ENCODE results near the gene FOSL2.

The FOSL2 gene

GRCh38 chr2:28392297-28393113, at the start of gene FOSL2:
TSS of gene FOSL2 (plus strand) at chr2:28392858. CDS start at chr2:28393721, 863 bp downstream.
- peak; percentile 94 for DNase-seq

DNA sequence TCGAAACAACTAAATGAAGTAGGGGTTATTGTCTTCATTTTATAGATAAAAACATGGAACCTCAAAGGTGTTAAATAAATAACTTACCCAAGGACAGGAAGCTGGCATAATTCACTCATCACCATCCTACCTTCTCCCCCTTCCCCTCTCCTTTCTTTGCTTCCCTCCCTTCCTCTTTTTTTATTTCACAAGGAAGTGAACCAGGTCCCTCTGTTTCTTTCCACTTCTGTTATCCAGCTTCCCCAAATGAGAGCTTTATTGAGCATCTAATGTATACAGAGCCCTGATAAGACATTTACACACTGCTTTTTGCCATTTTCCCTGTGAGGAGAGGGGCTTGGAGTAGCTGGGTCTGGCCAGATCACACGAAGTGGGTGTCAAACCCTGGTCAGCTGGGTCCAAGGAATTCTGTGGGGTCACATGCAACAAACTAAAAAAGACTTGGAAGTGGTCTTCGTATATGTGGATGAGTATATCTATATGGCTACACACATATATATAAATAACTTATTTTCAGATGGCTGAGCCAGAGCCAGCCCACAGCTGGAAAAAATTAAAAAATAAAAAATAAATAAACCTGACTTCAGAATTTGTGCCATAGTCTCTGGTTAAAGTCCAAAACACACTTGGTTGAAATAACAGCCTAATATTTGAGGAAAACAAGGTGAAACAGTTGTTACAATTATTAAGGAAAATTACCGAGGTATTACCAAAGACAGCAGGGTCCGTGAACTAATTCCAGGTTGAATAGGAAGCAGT, 49.3 kb upstream of the FOSL2 start:
- DNase-seq, result no peak

DNA sequence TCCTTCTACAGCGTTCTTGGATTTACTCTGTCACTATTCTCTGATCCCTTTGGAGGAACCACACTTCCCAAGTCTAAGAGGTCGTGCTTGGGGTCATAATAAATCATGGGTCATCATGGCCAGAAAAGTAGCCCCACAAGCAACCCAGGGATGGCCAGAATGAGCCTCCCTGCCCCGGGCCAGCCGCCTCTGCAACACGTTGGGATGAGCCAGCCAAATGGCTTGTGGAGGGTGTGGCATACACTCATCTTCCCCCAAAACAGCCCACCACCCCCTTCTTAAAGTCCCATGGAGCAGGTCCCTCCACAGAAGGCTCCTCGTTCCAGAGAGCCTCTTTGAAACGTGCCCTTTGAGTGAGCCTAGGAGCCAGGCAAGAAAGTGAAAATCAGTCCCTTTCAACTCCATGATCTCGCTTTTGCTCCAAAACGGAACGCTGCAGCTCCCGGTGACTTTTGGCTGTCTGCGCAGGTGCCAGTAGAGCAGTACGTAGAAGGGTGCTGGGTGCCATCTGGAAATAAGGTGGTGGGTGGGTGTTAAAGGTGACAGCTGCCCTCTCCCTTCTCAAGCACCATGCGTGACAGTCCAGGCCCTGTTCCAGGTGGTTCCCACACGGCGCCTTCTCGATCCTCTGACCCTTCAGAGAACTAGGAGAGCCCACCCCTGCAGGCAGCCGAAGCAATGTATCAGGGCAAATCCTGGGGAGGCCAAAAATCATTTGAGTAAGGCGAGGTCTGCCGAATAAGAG, 48.5 kb upstream of the FOSL2 start:
- no peak for DNase-seq

DNA sequence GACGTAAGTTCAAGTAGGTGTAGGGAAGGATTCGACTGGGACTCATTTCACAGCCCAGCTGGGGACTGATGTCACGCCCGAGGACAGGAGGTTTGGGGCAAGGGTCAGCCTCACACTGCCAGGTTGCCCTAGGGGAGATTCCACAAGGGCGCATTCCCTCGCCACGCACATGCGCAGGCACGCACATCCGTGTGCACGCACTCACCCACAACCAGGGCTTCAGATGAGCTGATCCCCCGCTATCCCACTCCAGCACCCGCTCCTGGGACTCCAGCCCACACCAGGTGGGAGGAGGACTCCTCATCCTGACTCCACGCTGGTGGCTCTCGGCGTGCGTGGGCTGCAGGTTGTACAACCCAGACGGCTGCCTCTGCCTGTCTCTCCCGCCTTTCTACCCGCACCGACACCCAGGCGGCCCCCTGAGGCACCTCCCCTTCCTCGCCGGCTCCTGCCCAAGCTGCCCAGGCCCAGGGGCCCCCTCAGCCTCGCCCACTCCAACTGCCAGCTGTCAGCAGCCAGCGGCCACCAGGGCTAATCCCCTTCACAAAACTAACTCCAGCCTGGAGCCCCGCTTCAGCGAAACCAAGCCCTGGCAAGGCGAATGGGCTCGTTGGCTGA, 47.8 kb upstream of the FOSL2 start:
- no peak for DNase-seq

- DNase-seq, result no peak
Measured at GRCh38 chr2:28345619-28346018, 47.0 kb upstream of the FOSL2 start.

GRCh38 chr2:28346587-28346986, 46.1 kb upstream of the FOSL2 start:
- DNase-seq, result no peak

GRCh38 chr2:28347193-28347592, 45.5 kb upstream of the FOSL2 start:
- no peak for DNase-seq

- no peak for DNase-seq
Measured at GRCh38 chr2:28347596-28347995, 45.1 kb upstream of the FOSL2 start.

DNA sequence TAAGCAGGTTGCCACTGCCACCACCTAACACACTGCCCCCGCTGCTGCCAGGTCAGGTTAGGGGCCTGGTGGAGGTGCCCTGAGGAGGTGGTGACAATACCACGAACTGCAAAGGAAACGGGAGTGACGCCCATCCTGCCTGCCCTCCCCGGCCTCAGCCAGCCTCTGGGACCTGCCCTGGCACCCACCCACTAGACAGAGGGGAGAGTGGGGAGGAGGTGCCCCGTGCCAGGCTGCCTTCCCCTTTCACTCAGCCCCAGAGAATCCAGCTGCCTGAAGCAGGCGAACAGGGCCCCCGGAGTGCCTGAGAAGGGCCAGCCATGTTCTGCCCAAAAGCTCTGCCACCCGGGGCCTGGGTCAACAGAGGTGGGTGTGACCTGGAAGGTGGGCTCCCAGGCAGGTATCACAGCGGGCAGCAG, 44.5 kb upstream of the FOSL2 start:
- peak; percentile 26 for DNase-seq

DNA sequence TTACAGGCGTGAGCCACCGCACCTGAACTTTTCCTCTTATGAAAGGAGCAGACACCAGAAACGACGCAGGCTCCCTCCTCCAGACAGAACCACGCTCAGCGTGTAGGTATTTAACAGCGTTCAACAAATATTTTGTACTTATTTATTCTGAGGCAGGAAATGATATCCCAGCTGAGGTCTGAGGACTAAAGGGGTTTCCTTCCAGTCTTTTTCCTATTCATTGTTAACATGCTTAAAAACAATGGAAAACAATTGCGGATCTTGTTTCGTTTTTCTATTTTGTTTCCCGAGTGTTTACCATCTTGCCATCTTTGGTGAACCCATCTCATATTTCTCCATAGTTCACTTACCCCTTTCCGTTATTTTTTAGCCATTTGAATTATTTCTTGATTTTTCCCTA, 43.7 kb upstream of the FOSL2 start:
- no peak for DNase-seq

DNA sequence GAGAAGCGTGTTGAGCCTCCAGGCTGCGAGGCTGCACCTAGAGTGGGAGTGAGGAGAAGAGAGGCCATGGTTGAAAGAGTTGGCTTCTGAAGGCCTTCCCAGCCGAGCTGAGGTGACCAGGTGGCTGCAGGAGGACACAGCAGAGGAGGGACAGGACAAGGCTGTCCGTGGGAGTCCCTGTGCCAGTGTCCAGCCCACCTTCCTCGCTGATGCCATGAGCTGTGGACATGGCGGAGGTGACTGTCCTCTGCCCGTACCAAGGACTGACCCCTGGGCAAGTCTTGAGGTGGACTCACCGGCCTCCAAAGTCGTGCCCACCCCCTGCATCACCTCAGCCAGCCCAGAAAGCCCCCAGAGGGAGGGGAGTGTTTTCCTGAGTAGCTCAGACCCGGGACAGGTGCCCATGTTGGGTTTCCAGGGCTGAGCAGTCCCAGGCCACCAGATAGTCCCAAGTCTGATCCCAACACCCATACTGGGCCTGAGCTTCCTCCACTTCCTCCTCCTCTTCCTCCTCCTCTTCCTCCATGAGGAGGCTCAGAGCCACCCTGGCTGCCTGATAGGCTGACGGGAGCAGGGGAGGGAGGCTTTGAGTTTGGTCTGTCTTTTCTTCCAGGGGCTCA, 43.0 kb upstream of the FOSL2 start:
- no peak for DNase-seq

GRCh38 chr2:28350196-28350595, 42.5 kb upstream of the FOSL2 start:
- DNase-seq, result no peak

DNA sequence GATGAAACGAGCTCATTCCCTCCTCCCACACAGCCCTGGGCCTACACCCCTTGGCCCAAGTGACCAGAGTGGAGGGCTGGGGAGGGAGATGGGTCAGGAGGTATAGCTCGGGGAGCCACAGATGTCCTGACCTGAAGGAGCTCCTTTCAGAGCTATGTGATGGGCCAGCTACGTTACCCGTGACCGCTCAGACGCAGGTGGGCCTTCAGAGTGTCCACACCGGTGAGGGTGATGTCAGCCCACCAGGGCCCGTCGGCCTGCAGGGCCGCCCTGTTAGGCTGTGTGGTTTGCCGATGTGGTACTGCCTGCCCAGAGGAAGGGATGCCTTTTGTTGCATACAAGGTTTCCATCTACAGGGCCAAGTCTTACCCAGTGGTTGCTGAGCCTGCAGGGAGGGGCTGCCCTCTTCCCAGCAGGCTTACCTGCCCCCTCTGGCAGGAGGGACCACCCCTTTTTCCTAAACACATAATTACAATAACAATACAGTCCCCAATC, 41.8 kb upstream of the FOSL2 start:
- no peak for DNase-seq

GRCh38 chr2:28351621-28352020, 41.0 kb upstream of the FOSL2 start:
- no peak for DNase-seq

DNA sequence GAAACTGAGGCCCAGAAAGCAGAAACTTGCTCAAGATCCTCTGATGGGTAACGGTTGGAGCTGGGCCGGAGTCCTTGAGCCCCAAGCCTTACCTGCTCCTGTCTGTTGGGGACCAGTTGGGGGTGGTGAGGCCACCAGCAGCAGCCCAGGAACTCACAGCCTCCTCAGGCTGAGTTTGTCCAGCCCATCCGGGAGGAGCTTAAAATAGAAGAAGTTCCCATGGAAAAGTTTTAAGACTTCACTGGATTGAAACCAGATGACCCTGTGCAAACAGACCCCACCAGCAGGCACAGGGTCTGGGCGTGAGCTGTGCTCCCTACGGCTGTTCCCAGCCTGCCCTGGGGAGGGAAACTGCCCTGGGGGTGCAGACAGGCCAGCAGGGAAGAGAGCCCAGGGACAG, 40.6 kb upstream of the FOSL2 start:
- DNase-seq, result no peak

DNA sequence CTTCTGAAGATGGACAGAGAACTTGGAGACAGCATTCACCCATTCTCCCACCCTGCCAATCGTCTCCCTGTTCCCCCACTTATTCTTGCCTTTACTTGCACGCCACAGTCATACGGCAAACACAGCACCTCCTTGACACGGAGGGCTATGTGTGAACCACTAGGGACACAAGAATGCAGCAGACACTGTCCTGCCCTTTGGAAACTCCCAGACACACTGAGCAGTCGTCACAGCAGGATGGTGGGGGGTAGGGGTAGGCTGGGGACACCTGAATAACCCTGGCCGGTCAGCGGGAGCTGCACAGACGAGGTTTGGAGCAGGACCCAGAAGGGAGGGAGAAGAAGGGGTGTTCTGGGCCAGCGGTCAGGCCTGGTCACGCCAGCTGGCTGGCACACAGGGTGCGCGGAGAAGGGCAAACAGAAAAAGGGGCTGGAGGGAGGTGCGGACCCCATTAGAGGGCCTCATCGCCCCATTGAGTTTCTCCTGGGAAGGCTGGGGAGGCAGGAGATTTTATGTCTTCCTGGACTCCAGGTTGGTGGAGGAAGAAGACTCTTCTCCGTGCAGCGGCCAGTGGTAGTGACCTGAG, 40.0 kb upstream of the FOSL2 start:
- DNase-seq, result no peak

DNA sequence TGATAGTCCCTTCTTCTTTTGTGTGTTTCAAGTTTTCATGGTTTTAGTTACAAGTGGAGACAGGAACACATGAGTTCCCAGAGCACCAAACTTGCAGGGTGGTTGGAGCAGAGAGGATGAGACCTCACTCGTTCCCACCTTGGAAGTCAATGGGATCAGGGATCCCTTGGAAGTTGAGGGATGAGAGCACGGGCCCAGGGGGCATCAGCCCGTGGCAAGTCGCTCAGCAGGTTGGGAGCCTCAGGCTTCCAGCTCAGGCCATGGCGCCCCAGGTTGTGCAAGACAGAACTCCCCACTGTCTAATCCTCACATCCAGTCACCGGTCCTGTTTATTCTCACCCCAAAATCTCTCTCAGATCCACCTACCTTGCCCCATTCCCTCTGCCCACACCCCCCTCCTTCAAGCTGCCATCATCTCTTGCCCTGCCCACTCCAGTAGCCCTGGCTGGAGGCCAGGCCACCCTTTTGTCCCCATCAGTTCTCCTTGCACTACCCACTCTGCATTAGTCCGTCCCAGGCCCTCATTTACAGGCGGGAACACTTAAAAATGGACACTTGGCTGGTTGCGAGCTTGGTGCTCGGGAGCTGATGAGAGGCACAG, 37.6 kb upstream of the FOSL2 start:
- DNase-seq, result no peak

- no peak for DNase-seq
Measured at GRCh38 chr2:28355521-28356094, 37.0 kb upstream of the FOSL2 start.

- DNase-seq, result no peak
Measured at GRCh38 chr2:28356095-28356911, 36.4 kb upstream of the FOSL2 start.

GRCh38 chr2:28357055-28357454, 35.6 kb upstream of the FOSL2 start:
- DNase-seq, result no peak

All from stimulated activated naive CD4-positive, alpha-beta T cell treated with Interleukin-2 at 50 U/mL for 16 hours (primary cell).